GM11168 (cell line): ENCODE measurements around the gene ARHGEF28.

Source experiments
- in situ Hi-C: fragments of 300-500 bp; cut with MboI; formaldehyde crosslinking; loops from one replicate; pipeline ENCODE4 v1.12.0; 2022; ENCODE audit warnings: low sequenced_read_pairs; ENCODE audit not compliant: unreplicated experiment

Gene ARHGEF28

DNA sequence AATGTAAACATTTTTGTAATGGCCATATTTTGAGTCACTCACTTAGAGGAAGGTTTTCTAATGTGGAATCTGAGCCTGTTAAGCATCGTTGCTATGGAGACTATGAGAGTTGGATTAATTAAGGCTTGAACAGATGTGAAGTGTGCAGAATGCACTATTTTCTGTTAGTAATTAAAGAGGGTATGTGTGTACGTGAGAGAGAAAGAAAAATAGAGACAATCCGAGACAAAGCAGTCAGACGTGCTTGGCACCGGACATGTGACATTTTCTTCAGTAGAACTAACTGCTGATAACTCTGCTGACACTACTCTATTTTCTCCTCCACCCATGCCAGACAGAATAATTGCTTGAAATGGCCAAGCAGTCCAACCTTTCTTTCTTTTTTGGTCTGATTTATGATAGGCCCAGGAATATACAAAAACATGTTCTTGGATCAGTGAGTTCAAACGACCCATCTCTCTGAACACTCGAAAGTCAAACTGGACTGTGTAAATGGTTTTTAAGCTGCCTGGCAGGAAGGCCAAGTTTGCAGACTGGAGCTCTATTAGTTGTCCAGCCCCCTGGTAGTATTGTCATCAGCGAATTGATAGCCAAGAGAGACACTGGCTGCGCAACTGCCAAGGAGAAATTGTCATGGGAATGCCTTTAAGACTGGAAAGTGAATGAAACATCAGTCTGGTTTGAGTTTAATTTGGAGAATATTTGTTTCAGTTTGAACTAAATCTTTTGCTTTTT, 322.1 kb downstream of the ARHGEF28 start:
- in situ Hi-C loops: no loop called here

DNA sequence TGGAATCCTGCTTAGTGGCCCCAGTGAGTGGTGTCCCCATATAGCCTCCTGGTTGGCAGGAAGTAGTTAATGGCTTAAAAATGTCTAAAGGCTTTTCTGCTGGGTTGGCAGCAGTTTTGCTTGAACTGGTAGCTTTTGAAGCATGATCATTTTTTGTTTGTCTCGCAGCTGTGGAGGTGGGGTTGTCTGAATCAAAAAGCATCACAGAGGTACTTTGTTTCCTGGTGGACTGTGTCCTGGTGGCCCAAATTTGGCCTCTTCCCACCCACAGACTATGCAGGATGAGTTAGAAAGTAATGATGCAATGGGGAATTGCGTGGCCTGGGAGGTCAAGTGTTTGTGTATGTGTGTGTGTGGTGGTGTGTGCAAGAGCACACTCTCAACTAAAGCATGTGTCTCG, 322.7 kb downstream of the ARHGEF28 start:
- in situ Hi-C loops: no loop called here

DNA sequence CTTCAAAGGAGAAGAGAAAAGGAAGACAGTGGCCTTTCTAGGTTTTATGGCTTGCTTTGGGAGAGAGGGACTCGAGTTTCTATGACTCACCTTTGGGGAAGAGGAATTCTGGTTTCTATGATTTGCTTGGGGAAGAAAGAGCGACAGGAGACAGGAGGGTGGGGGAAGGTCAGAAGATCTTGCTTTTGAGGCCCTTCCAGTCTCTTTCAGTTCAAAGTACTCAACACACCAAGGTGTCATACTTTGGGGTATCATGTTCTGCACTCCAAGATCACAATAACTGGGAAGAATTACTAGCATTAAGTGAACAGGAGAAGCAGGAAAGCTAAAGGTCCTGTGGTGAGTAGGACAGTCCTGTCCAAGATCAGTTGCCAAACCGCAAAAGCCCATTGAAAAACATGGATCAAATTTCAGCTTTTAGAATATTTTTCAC, 324.5 kb downstream of the ARHGEF28 start:
- in situ Hi-C loops: no loop called here

DNA sequence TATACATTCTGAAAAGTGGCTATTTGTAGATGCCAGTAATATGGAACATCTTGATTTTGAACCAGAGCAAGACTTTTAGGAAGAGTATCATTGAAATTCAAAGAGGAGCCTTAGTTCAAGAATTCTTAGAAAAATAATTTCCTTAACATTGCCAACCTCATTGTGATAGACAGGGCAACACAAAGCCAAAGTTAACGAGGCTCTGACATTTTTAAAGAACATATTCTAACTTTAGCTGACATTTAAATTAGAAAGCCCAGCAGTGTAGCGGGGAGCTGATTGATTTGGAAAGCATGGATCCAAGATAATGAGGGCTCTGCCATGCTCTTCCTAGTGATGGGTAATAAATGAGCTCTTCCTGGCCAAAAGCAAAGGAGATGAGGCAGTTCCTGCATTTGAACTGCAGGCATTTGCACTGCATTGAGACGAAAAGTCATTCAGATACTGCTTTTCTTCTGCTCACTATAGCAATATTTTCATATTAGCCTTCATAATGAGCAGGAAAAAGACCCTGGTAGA, 325.0 kb downstream of the ARHGEF28 start:
- in situ Hi-C loops: no loop called here

DNA sequence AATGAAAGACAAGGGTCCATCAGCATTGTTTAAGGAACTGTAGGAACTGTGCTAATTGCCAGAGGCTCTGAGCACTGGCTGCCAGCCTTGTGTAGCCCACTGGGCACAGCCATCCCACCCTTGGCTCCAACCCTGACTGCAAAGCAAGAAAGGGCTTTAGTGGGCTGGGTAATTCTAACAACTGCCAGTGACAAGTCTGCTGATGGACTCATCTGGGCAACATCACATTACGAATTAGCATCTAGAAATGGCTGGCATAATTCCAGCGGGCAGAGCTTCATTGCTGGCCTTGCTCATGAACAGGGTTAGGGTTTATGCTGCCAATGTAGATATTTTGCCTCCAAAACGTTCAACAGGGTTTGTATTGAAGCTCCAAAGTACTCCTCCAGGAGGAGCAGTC, 326.9 kb downstream of the ARHGEF28 start:
- in situ Hi-C loops: no loop called here

DNA sequence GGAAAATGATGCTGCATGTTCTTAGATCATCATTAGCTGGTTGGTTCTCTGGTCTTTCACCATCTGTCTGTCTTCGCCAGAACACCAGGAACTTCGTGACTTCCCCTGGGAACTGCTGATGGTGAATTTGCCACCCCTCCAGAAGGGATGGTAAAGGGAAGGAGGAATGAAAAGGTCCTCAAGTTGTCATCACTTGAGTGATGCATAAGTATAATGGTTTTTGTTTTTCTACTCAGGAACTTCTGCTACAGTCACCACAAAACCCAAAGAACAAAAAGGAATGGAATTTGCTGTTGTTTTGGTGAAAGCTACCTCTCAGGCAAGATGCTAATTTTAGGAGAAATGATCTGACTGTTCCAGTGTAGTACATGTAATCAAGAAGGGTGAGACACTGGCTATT, 328.4 kb downstream of the ARHGEF28 start:
- in situ Hi-C loops: no loop called here

DNA sequence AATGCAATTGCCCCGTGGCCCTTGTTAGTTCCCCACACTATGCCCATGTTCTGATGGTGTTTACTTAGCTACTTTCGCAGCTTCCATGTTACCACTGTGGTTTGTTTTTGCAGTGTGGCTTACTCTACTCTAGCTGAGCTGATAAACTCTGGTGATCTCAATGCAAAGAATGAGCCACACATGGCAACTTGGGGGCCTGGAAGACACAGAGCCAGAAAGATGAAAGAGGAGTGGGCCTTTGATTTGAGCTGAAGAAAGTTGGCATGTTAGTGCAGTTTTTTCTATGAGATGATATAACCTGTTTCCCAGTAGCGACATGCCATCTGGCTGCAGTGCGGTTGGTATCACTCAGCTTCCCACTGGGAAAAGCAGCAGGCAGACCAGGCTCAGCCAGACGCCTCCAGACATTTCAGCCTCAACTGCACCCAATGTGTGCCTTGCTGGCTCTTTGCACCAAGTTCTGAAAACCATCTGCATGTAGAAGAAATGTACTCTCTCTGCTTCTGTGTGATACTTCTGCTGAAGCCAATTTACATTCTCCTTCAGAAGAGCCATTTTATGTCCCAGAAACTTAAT, 329.4 kb downstream of the ARHGEF28 start:
- in situ Hi-C loops: no loop called here

DNA sequence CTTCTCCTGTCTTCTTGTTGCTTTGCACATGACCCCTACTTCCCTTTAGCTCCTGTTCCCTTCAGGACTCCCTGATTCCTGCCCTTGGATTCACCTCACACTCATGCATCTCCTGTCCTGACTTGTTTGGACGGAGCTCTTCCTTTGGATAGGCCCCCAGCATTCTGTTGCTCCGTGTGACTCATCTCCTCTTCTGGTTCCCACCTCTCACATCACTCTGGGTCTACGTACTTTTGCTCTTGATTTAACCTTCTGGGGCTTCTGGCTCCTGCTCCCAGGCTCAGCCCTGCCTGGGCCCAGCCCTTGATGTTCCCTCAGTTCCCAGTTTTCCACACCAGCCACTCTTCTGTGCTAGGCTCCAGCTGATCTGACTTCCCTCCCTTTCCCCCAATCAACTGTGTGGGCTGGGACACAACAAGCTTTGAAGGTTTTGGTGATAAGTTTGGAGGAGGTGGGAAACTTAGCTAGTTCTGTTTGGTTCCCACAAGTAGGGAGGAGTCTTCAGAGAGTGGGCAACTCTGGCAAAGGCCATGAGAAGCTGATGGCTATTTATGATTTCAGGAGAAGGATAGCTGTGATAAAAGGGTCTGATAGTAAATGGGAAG, 331.5 kb downstream of the ARHGEF28 start:
- in situ Hi-C loops: no loop called here

DNA sequence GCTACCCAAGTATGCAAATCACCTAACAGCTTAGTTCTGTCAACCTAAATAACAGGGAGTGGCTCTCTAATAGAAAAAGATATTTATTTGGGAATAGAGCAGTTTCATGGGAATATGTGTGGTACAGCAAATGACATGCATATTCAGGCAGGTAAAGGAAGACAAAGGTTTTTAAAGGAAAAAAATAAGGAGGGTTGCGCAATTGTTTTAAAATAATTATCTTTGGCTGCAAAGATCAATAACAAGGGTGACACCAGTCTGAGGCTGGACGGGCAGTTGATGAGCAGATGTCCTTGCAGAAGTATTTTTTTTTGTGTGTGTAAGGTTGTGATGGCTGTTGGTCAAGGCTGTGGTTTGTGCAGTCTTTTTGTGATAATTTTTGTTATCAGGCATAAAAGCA, 332.0 kb downstream of the ARHGEF28 start:
- in situ Hi-C loops: no loop called here

DNA sequence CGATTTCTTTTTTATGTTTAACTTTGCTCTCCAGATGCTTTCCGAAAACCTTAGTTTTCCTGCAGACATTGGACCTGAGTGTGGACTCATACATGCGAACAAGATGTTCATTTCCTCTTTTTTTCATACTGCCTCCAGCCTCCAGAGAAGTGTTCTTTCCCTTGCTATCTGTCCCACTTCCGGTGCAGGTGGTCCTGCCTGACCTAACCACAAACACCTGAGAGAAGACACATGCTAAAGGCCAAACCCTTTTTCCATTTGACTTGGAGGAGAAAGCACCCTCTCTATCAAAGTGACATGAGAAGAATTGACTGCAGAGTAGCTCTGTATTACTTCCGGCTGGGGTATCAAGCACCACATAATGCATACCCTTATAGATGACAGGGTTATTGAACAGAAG, 334.0 kb downstream of the ARHGEF28 start:
- in situ Hi-C loops: no loop called here

DNA sequence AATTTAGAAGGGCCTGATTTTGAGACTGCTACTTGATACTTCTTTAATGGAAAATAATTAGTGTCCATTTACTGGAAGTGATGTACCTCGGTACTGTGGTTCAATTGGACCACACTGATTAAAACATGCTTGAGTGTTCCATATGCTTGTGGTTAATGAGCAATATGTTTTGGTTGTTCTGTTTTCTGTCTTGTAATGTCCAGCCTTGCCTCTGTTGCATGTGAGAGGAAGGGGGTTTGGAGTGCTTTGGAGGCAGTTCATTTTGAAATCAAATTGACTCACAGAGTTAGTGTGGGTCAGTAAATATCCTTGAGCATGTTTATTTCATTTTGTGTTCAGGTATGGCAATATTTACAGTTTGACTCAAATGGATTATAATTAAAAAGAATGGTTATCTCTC, 334.4 kb downstream of the ARHGEF28 start:
- in situ Hi-C loops: no loop called here

DNA sequence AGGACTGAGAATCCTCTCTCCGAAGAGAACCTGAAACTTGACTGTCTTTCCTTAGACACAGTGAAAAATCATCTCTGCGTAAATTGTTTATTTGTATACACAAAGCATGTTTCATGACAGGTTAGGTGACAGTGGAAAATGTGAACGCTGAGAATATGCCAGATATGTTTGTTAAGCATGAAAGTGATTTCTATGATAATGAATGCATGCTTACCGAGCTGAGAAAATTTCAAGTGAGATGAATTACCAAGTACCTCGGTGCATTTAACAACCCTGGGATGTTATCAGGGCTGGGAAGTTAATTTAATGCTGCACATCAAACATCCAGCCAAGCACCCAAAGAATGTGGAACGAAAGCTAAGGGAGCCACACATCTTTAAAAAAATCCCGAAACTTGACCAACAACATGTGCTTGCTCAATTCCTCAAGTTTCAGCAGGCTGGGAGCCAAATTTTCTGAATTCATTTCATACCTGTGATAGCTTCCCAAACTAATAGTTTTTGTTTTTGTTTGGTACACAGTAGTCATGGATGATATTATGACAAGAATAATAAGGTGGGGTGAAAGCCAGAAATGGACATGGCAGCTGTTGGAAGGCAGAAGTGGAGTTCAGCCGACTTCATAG, 336.9 kb downstream of the ARHGEF28 start:
- in situ Hi-C loops: no loop called here

DNA sequence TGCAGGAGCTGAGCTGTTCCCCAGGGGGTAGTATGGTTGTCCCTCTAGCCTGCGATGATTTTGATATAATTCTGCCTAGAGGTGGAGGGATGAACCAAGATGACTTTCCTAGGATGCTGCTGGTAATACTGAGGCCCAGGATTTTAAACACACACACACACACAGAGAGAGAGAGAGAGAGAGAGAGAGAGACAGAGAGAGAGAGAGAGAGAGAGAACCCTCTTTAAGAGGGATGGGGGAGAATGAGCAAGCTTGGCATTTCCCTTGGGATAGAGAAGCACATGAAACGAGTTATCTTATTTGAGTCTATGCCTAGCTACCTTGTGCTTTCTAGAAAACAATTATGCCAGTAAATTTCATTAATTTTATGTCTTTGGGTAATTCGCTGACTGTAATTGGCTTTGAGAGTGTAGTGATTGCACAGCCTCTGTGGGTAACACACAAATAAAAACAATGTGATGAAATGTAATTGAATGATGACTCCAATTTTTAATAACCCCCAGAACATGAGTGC, 338.4 kb downstream of the ARHGEF28 start:
- in situ Hi-C loops: no loop called here

DNA sequence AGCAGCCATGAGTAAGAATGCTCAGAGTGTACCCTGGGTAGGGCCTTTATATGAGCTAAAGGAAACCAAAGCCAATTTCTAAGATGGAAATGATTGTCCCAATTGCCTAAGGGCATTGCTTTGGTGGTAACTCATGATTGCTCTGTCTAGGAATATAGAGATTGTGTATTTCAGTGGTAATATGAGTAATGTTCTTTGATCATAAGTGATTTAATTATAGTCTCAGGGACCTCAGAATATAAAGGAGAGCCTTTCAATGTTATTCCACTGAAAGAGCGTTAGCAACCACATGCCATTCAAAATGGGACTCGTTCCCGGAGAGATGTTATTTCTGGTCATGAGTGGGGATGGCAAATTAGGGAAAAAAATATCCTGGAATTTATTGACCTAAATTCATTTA, 340.5 kb downstream of the ARHGEF28 start:
- in situ Hi-C loops: no loop called here

DNA sequence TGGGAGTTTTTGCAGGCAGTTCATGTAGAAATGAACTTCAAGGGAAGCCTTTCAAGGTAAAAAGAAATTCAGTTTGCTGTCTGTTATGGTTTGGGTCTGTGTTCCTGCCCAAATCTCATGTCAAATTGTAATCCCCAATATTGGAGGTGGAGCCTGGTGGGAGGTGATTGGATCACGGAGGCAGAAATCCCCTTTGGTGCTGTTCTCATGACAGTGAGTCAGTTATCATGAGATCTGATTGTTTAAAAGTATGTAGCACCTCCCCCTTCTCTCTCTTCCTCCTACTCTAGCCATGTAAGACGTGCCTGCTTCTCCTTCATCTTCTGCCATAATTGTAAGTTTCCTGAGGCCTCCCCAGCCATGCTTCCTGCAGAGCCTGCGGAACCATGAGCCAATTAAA, 341.4 kb downstream of the ARHGEF28 start:
- in situ Hi-C loops: no loop called here

DNA sequence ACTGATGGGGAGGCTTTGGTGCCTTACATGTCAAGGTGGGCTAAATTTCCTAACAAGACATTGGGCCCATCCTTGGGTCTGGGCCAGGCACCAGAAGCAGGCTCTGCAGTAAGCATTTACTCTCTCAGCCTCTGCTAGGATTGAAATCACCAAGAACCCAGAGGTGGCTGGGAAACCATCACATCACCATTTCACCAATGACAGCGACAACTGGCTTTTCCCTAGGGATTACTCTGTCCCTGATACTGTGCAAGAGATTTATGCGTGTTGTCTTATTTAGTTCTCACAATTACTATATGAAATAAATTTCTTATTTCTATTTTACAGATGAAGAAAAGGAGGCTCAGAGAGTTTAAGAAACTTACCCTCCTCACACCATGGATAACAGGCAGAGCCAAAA, 342.2 kb downstream of the ARHGEF28 start:
- in situ Hi-C loops: no loop called here

DNA sequence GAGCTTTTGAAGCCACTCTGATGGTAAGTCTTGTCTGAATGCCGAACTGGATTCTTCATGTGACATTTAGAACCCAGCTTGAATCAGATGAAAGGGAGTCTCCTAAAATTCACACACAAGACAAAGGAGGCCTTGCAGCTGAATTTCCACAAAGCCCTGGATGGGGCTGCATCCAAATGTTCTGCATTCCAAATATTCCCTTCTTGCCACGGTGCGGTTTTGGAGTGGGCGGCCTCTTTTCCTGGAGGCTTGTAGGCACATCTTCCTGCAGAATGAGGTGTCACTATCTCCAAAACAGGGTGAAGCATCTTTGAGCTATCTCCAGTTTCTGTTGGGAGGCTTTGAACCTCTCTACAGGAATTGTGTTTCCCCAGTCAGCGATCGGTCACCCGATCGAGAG, 342.7 kb downstream of the ARHGEF28 start:
- in situ Hi-C loops: no loop called here

DNA sequence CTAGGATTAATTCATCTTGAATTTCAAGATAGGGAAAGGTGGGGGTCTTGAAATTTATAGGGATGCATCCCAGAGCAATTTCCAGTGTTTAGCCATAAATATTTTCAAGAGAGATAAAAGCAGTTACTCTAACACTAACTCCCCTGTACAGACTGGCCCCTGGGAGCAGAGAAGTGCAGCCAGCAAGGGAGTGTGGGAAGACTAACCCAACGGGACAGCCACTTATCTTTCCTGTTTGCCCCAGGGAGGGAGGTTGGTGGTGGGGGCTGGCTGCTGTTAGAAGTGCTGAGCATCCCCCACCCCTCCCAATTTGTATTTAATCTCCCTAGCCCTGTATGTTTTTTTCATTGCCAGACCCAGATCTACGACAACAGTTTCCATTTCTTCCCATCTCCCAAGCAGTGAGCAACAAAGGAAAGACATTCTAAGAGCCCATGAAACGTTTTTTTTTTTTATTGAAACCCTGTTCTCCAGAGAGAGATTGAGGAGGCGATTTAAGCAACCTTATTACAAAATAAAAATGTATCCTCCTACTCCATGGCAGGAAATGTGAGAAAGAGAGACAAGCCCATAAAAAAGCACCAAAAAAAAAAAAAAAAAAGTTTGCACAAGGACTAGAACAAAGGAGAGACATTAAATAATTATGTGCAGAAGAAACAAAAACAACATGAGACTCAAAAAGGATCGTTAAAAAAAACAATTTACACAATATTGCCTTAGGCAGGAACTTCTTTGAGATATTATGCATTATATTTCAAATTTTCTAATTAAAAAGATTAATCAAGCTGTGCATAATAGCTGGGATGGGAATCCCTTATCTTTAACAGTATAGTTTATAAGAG, 343.4 kb downstream of the ARHGEF28 start:
- in situ Hi-C loops: no loop called here

DNA sequence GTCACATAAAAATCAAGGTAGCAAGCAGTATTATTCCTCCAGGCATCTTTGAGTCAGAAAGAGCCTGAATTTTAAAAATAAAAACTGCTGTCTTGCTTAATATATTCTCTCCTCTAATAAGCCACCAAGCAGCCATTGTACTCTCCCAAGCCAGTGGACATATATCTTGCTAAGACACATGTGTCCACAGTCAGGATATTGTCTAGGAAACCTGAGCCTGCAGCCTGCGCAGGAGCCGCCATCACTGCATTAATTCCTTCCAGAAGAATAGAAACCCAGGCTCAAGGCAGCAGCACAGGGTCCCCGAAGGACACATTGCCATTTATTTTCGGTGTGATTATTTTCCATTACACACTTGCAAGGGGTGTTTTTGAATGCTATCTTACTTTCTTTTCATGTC, 345.3 kb downstream of the ARHGEF28 start:
- in situ Hi-C loops: no loop called here

DNA sequence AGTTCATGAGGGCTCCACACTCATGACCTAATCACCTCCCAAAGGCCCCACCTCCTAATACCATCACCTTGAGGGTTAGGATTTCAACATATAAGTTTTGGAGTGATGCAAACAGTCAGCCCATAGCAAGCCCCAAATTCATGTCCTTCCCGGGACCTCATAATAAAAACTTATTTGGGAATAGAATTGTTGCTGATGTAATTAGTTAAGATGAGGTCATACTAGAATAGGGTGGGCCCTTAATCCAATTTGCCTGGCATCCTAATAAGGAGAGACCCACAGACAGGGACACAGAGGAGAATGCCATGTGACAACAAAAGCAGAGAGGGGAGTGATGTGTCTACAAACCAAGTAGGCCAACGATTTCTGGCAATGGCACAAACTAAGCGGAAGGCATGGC, 347.1 kb downstream of the ARHGEF28 start:
- in situ Hi-C loops: no loop called here
